Right ventricle myocardium superior (tissue), 1 donor: ENCODE measurements around the gene IGF1. TPM values are rescaled to one million over a fixed set of nuclear protein-coding genes. Genes with fewer than 3 reads are reported as not detected.
"Not testable (repeated sequence)": the region's sequence is repeated elsewhere in the genome, so short reads cannot be mapped to it uniquely, and the experiment has no call there.

Source experiments
- ATAC-seq: fragments of 200-7000 bp; cut with Tn5 transposase; one replicate; pipeline ENCODE4 v1.9.1; 2020; ENCODE audit warnings: mild to moderate bottlenecking; ENCODE audit not compliant: poor library complexity
- DNase-seq: peaks from one replicate; pipeline ENCODE4 v3.0.0-alpha.2; 2020
- intact Hi-C: fragments of 100-400 bp; cut with DNase I; formaldehyde crosslinking; loops from one replicate; pipeline ENCODE4 v1.11.2; 2022
- total RNA-seq: library from RNA; stranded (reverse); fragmentation: NEBNext Ultra II Directional; extraction: Animal tissue kit (Norgen Biotek cat#: 25700); gene quantifications from one replicate; pipeline ENCODE4 v1.2.1, GENCODE V29; 2021
- donor health status: DM: no; HTN: yes; CAD: no; lungs with severe emphysema.

The IGF1 gene
- total RNA-seq, 1 donor from 2014 or later, result 8.3 TPM

GRCh38 chr12:102364709-102365108 lies 115.7 kb downstream of the IGF1 start:
- intact Hi-C loops, result no loop called here
- no peak for ATAC-seq
- DNase-seq, result no peak

GRCh38 chr12:102356690-102357089 lies 123.7 kb downstream of the IGF1 start:
- intact Hi-C loops, result no loop called here
- no peak for DNase-seq
- ATAC-seq, result no peak

GRCh38 chr12:102354281-102354680 lies 126.1 kb downstream of the IGF1 start:
- intact Hi-C loops, ATAC-seq, DNase-seq: not testable (repeated sequence)

GRCh38 chr12:102351322-102351721 lies 129.0 kb downstream of the IGF1 start:
- intact Hi-C loops, result no loop called here
- ATAC-seq, result no peak
- no peak for DNase-seq

GRCh38 chr12:102350070-102350469 lies 130.3 kb downstream of the IGF1 start:
- intact Hi-C loops, result no loop called here
- ATAC-seq (peak; percentile 87), DNase-seq (no peak)

- no peak for DNase-seq
- peak; percentile 89 for ATAC-seq
- intact Hi-C loops, result no loop called here
Measured at GRCh38 chr12:102349079-102349478, 131.3 kb downstream of the IGF1 start.

- DNase-seq (no peak), ATAC-seq (no peak)
- intact Hi-C loops, result no loop called here
Measured at GRCh38 chr12:102347811-102348210, 132.6 kb downstream of the IGF1 start.
